Coronary artery (tissue), 2 donors: ENCODE data around the gene FCMR.

Source experiments
- DNase-seq: peaks from one replicate; pipeline ENCODE4 v3.0.0-alpha.2; 2017; ENCODE audit warnings: low spot score
- H3K27ac ChIP-seq, 2 donors: fragments of 200-600 bp; sonication (generic); one replicate each; pipeline ENCODE4 v1.5.1; 2016 to 2019
- H3K4me3 ChIP-seq: fragments of 200-600 bp; sonication (generic); 2 replicates; pipeline ENCODE4 v1.5.1; 2016; ENCODE audit warnings: mild to moderate bottlenecking, moderate library complexity
- CTCF ChIP-seq: fragments of 200-600 bp; sonication (generic); IDR thresholded peaks from one replicate; pipeline ENCODE4 v1.5.1; 2019; ENCODE audit warnings: antibody characterized with exemption

The FCMR gene

GRCh38 chr1:206899717-206900116, 22.0 kb downstream of the FCMR start:
- Histone ChIP-seq H3K27ac (no peak overlapping the region), H3K4me3 (no peak overlapping the region)
- DNase-seq, result no peak
- no peak for TF ChIP-seq CTCF

- TF ChIP-seq CTCF, result no peak
- no peak for DNase-seq
- Histone ChIP-seq H3K27ac (no peak overlapping the region), H3K4me3 (no peak overlapping the region)
These were observed 22.8 kb downstream of the FCMR start for GRCh38 chr1:206898915-206899431.

GRCh38 chr1:206898089-206898914, 23.4 kb downstream of the FCMR start:
- H3K27ac ChIP-seq, result no peak overlapping the region
- no peak overlapping the region for H3K4me3 ChIP-seq
- no peak for DNase-seq
- TF ChIP-seq CTCF, result no peak

GRCh38 chr1:206897175-206897574, 24.6 kb downstream of the FCMR start, which contains the start of gene IL24:
TSS of gene IL24 (plus strand) at chr1:206897443. CDS start at chr1:206897833, 390 bp downstream.
- Histone ChIP-seq H3K27ac (no peak within 1 kb of the TSS), H3K4me3 (no peak within 1 kb of the TSS)
- no peak for TF ChIP-seq CTCF
- no peak for DNase-seq

GRCh38 chr1:206896261-206896660, 25.5 kb downstream of the FCMR start:
- Histone ChIP-seq H3K27ac (no peak overlapping the region), H3K4me3 (no peak overlapping the region)
- DNase-seq, result no peak
- no peak for TF ChIP-seq CTCF

GRCh38 chr1:206895837-206896242, 25.9 kb downstream of the FCMR start:
- TF ChIP-seq CTCF, result no peak
- DNase-seq, result no peak
- Histone ChIP-seq H3K27ac (no peak overlapping the region), H3K4me3 (no peak overlapping the region)

GRCh38 chr1:206895325-206895724, 26.4 kb downstream of the FCMR start:
- Histone ChIP-seq H3K4me3 (no peak overlapping the region), H3K27ac (no peak overlapping the region)
- DNase-seq, result no peak
- no peak for TF ChIP-seq CTCF
